H9 (cell line): ENCODE measurements around the gene ARFGAP1. TPM values are rescaled to one million over a fixed set of nuclear protein-coding genes. Genes with fewer than 3 reads are reported as not detected.

Experiments
- DNase-seq: peaks from one replicate; pipeline ENCODE4 v3.0.0-alpha.2; 2017
- H2AFZ ChIP-seq: one replicate; pipeline ENCODE4 v1.6.1; 2013; ENCODE audit warnings: mild to moderate bottlenecking, low read length, control low read depth, moderate library complexity
- H2AK5ac ChIP-seq: 2 replicates; pipeline ENCODE4 v1.6.1; 2013; ENCODE audit warnings: low read length, control low read depth, mixed read lengths; ENCODE audit not compliant: insufficient read length
- H2BK120ac ChIP-seq: one replicate; pipeline ENCODE4 v1.6.1; 2013; ENCODE audit warnings: low read depth, mild to moderate bottlenecking, low read length, control low read depth, inconsistent platforms; ENCODE audit not compliant: poor library complexity, severe bottlenecking
- H2BK12ac ChIP-seq: 2 replicates; pipeline ENCODE4 v1.6.1; 2013; ENCODE audit warnings: low read length, control low read depth, mixed read lengths, low read depth; ENCODE audit not compliant: insufficient read length
- H2BK15ac ChIP-seq: 2 replicates; pipeline ENCODE4 v1.6.1; 2013; ENCODE audit warnings: low read depth, low read length, control low read depth
- H2BK20ac ChIP-seq: one replicate; pipeline ENCODE4 v1.6.1; 2013; ENCODE audit warnings: low read depth, mild to moderate bottlenecking, low read length, control low read depth, inconsistent platforms; ENCODE audit not compliant: poor library complexity, severe bottlenecking
- H2BK5ac ChIP-seq: 2 replicates; pipeline ENCODE4 v1.6.1; 2013; ENCODE audit warnings: low read length, control low read depth, mixed read lengths; ENCODE audit not compliant: insufficient read length
- H3K14ac ChIP-seq: 2 replicates; pipeline ENCODE4 v1.6.1; 2013; ENCODE audit warnings: low read length, control low read depth; ENCODE audit not compliant: insufficient read depth
- H3K18ac ChIP-seq: 2 replicates; pipeline ENCODE4 v1.6.1; 2013; ENCODE audit warnings: low read depth, mild to moderate bottlenecking, mixed read lengths, low read length, control low read depth; ENCODE audit not compliant: insufficient read length
- H3K23ac ChIP-seq: 2 replicates; pipeline ENCODE4 v1.6.1; 2013; ENCODE audit warnings: low read length, control low read depth, mixed read lengths, low read depth; ENCODE audit not compliant: insufficient read length
- H3K23me2 ChIP-seq: 2 replicates; pipeline ENCODE4 v1.6.1; 2013; ENCODE audit warnings: low read depth, mild to moderate bottlenecking, mixed read lengths, low read length, control low read depth; ENCODE audit not compliant: insufficient read length, poor library complexity, severe bottlenecking
- H3K27ac ChIP-seq: 2 replicates; pipeline ENCODE4 v1.5.1; 2013; ENCODE audit warnings: low read length, control low read depth, mixed read lengths, low read depth; ENCODE audit not compliant: insufficient read length
- H3K27me3 ChIP-seq: 2 replicates; pipeline ENCODE4 v1.6.1; 2013; ENCODE audit warnings: low read length, control low read depth, inconsistent platforms; ENCODE audit not compliant: insufficient read depth
- H3K4ac ChIP-seq: 2 replicates; pipeline ENCODE4 v1.6.1; 2013; ENCODE audit warnings: low read depth, mild to moderate bottlenecking, control low read depth, inconsistent platforms, low read length, moderate library complexity
- H3K4me1 ChIP-seq: 2 replicates; pipeline ENCODE4 v1.6.1; 2013; ENCODE audit warnings: low read length, control low read depth, inconsistent platforms; ENCODE audit not compliant: insufficient read depth
- H3K4me2 ChIP-seq: 2 replicates; pipeline ENCODE4 v1.6.1; 2013; ENCODE audit warnings: low read length, control low read depth, mixed read lengths; ENCODE audit not compliant: insufficient read length, insufficient read depth
- H3K56ac ChIP-seq: 2 replicates; pipeline ENCODE4 v1.6.1; 2013; ENCODE audit warnings: low read depth, mild to moderate bottlenecking, mixed read lengths, low read length, control low read depth; ENCODE audit not compliant: insufficient read length
- H3K79me1 ChIP-seq: 2 replicates; pipeline ENCODE4 v1.6.1; 2013; ENCODE audit warnings: low read depth, mild to moderate bottlenecking, moderate library complexity, low read length, control low read depth, inconsistent platforms; ENCODE audit not compliant: insufficient read depth, poor library complexity, severe bottlenecking
- H3K79me2 ChIP-seq: 2 replicates; pipeline ENCODE4 v1.6.1; 2013; ENCODE audit warnings: low read length, control low read depth, inconsistent platforms; ENCODE audit not compliant: insufficient read depth
- H3K9ac ChIP-seq: 2 replicates; pipeline ENCODE4 v1.6.1; 2013; ENCODE audit warnings: low read length, control low read depth, mixed read lengths; ENCODE audit not compliant: insufficient read length; ENCODE audit errors: extremely low read depth
- H3K9me3 ChIP-seq: one replicate; pipeline ENCODE4 v1.6.1; 2013; ENCODE audit warnings: low read depth, low read length, inconsistent platforms; ENCODE audit not compliant: control insufficient read depth
- H3T11ph ChIP-seq: one replicate; pipeline ENCODE4 v1.6.1; 2013; ENCODE audit warnings: mild to moderate bottlenecking, low read length, control low read depth, inconsistent platforms
- H4K20me1 ChIP-seq: one replicate; pipeline ENCODE4 v1.6.1; 2013; ENCODE audit not compliant: control insufficient read depth, insufficient read length, insufficient read depth
- H4K5ac ChIP-seq: 2 replicates; pipeline ENCODE4 v1.6.1; 2013; ENCODE audit warnings: low read depth, mild to moderate bottlenecking, mixed read lengths, low read length, control low read depth; ENCODE audit not compliant: insufficient read length
- H4K8ac ChIP-seq: replicated peaks from 2 replicates; pipeline ENCODE4 v1.6.1; 2013; ENCODE audit warnings: low read length, control low read depth, mixed read lengths, low read depth; ENCODE audit not compliant: insufficient read length
- H4K91ac ChIP-seq: 2 replicates; pipeline ENCODE4 v1.6.1; 2013; ENCODE audit warnings: low read depth, mild to moderate bottlenecking, moderate library complexity, mixed read lengths, low read length, control low read depth; ENCODE audit not compliant: insufficient read length
- H3K27ac Mint-ChIP-seq, 3 experiments: 2 replicates in 2 of 3; 3 replicates in 1 of 3; pipeline ENCODE4 v1.8.0; 2020 to 2021; ENCODE audit warnings: mixed read lengths in 3 of 3, mild to moderate bottlenecking in 1 of 3, moderate library complexity in 1 of 3
- H3K27me3 Mint-ChIP-seq: 2 replicates; pipeline ENCODE4 v1.8.0; 2021; ENCODE audit warnings: low read depth, mild to moderate bottlenecking, moderate library complexity, mixed read lengths
- H3K36me3 Mint-ChIP-seq, 3 experiments: 2 replicates in 2 of 3; 3 replicates in 1 of 3; pipeline ENCODE4 v1.8.0; 2020 to 2021; ENCODE audit warnings: low read depth in 3 of 3, mixed read lengths in 3 of 3; ENCODE audit not compliant: insufficient read depth in 1 of 3
- H3K4me1 Mint-ChIP-seq, 2 experiments: 2 replicates each; pipeline ENCODE4 v1.8.0; 2020; ENCODE audit warnings: mixed read lengths in 2 of 2
- H3K4me3 Mint-ChIP-seq, 2 experiments: 2 replicates in 1 of 2; 3 replicates in 1 of 2; pipeline ENCODE4 v1.8.0; 2020 to 2021; ENCODE audit warnings: mild to moderate bottlenecking in 2 of 2, mixed read lengths in 2 of 2, moderate library complexity in 1 of 2
- H3K9me3 Mint-ChIP-seq, 2 experiments: 2 replicates in 1 of 2; 3 replicates in 1 of 2; pipeline ENCODE4 v1.8.0; 2020; ENCODE audit warnings: mild to moderate bottlenecking in 2 of 2, mixed read lengths in 2 of 2, moderate library complexity in 1 of 2
- CTCF ChIP-seq: fragments of 200-600 bp; sonication (generic); conservative IDR thresholded peaks from 3 replicates; pipeline ENCODE4 v1.8.0; 2021; ENCODE audit warnings: antibody characterized with exemption, mild to moderate bottlenecking
- WGBS: extraction: QIAGEN DNeasy Blood & Tissue Kit; methylation state at CpG from one replicate; pipeline ENCODE4 v1.1.7; 2013; ENCODE audit warnings: missing lambda C conversion rate, low lambda C conversion rate, mixed read lengths; ENCODE audit not compliant: insufficient read length; ENCODE audit errors: extremely low coverage; 5-methylcytosine and 5-hydroxymethylcytosine counted together
- total RNA-seq: library from RNA; stranded (reverse); gene quantifications from 2 replicates; pipeline ENCODE4 v1.2.1, GENCODE V29; 2021

The ARFGAP1 gene
- total RNA-seq, 1 experiment from 2014 or later, result 114 TPM

GRCh38 chr20:63234693-63235398 is 37.8 kb upstream of the ARFGAP1 start:
- WGBS, result no CpG with 5 or more reads among the region's 20 CpGs
- Histone ChIP-seq H4K91ac (no peak overlapping the region), H3K4me2 (peak overlapping the region; percentile 25), H3K18ac (no peak overlapping the region), H4K8ac (no peak overlapping the region), H4K20me1 (no peaks in the 10 kb centered on the region), H3K56ac (no peak overlapping the region), H3K14ac (no peak overlapping the region), H3K23me2 (no peaks in the 10 kb centered on the region), H4K5ac (no peak overlapping the region), H3K4me1 (peaks cover 2% of the 10 kb centered on the region; the same call in 1 of the 2 replicates), H3K9me3 (no peaks in the 10 kb centered on the region), H3T11ph (no peak overlapping the region), H2BK20ac (no peak overlapping the region), H3K27me3 (no peaks in the 10 kb centered on the region), H2BK5ac (no peak overlapping the region), H3K79me1 (no peaks in the 10 kb centered on the region), H2BK12ac (no peak overlapping the region), H2BK120ac (no peak overlapping the region), H3K9ac (no peak overlapping the region), H2AFZ (no peak overlapping the region), H3K79me2 (no peaks in the 10 kb centered on the region), H2BK15ac (no peak overlapping the region), H3K23ac (no peak overlapping the region), H2AK5ac (no peak overlapping the region), H3K4ac (no peak overlapping the region), H3K27ac (no peak overlapping the region)
- H3K9me3 Mint-ChIP-seq, result no peaks in the 10 kb centered on the region; a peak in 1 of 5 replicates
- peaks cover 17% of the 10 kb centered on the region for H3K27me3 Mint-ChIP-seq
- H3K36me3 Mint-ChIP-seq, result no peaks in the 10 kb centered on the region
- H3K4me1 Mint-ChIP-seq, result peaks cover 22 to 41% of the 10 kb centered on the region in 2 experiments
- peak; percentile 64 for TF ChIP-seq CTCF
- no peak overlapping the region; a peak in 1 of 7 replicates for H3K27ac Mint-ChIP-seq
- DNase-seq, result peak; percentile 83
- peak overlapping the region in 1 of 2 experiments; percentile 64; a peak in 1 of 5 replicates for H3K4me3 Mint-ChIP-seq
